ENCODE measurements around the gene TMEM9.

Gene TMEM9

DNA sequence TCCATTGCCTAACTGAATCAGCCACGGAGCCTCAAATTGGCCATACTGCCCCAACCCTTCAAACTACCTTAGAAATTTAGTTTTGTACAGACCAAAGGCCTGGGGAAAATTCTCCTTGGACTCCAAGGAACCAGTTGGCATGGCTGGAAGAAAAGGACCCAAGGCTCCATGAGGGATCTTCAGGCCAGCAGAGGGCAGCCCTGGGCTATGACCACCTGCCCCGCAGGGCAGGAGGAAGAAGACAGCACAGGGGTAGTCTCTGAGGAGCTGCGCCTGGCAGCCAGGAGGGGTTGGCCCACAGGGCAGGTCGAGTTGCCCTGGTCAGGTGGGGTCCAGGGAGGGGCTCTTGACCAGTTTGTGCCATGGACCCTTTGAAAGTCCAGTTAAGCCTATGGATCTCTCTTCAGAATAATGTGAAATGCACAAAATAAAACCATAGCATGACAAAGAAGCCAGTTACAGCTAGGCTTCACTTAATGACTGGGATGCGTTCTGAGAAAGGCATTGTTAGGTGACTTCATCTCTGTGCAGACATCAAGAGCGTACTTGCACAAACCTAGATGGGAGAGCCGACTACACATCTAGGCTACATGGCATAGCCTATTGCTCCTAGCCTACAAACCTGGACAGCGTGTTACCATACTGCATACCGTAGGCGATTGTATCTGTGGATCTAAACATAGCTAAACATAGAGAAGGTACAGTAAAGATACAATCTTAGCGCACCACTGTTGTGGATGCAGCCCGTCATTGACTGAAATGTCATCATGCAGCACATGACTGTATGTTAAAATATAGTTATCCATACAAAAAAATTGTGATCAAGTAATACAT, 68.2 kb downstream of the TMEM9 start:
- peak in 38 of 56 donors; percentile 3 to 69 (median 20) for DNase-seq
